NCI-H2081 (cell line): ENCODE results near the gene MYRFL.

Experiments
- DNase-seq, 2 experiments: peaks; one replicate each; lab custom pipeline; 2025; lab: John Stamatoyannopoulos, UW

Gene MYRFL

DNA sequence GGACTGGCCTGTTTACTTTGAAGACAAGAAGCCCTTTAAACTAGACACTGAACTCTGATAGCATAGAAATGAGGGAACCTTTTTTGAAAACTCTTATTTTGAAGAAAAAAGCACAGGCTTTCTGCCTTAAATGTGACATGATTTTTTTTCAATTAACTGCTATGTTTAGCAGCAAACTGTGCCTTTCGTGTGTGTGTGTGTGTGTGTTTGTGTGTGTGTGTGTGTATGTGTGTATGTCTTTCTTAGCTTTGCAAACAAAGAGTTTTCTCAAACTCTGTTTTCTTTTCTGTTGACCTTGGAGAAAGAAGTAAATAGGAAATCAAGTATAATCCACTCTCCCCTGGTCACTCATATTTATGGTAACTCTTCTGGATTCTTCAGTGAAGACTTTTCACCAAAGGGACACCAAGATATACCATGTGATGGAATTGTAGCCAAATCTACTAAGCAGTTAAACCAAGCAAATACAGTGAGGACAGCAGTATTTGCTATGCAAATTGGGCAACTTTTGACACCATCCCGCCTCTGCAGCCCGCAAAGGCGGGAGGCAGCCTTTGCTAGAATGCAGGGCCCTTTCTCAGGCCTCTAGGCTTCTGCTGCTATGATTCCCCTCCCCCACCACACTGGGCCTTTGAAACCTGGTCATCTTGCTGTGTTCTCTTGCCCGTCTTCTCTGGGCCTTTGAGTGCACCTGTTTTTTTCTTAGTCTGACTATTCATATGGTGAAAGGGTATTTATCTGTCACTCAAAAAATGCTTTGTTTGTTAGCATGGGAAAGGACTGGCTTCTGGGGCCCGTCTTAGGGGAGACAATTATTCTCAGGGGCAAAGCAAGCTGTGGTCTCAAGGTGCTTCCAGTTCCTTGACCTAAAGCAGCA lies 107.9 kb downstream of the MYRFL start:
- DNase-seq: no peak

DNA sequence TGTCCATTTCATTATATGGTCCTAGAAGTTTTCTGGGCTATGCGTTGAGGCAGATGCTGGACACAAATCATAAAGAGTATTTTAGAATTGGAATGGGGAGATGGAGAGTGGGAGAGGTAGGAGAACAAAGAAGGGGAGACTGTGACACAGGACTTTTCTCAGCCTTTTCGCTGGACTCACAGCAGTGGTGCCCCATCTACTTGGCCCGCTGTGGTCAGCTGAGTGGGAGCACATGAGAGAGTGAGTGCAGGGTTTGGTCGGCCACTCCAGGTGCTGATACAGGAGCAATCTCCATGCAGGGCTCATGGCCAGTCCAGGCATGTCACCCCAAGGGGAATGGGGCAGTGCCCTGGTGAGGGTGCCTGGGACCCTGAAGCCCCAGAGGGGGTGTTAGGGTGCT lies 109.0 kb downstream of the MYRFL start:
- DNase-seq: no peak

DNA sequence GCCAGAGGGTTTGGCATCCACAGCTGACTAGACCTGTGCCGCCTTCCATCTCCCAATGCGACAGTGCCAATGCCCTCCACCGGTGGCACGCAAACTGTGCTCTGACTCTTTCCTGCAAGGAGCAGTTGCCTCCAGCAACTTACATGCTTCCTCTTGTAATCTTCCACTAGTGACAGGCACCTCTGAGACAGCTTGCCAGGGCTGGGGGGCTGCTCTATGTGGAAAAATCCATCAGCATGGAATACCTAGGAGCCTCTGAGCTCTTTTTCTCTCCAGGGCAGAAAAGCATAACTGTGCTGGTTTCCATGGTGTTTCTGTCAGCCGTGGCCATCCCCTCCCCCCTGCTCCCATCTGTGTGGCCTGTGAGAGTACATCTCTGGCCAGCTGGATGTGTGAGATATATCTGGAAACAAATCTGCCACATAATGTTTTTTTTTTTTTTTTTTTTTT lies 110.6 kb downstream of the MYRFL start:
- no peak for DNase-seq

DNA sequence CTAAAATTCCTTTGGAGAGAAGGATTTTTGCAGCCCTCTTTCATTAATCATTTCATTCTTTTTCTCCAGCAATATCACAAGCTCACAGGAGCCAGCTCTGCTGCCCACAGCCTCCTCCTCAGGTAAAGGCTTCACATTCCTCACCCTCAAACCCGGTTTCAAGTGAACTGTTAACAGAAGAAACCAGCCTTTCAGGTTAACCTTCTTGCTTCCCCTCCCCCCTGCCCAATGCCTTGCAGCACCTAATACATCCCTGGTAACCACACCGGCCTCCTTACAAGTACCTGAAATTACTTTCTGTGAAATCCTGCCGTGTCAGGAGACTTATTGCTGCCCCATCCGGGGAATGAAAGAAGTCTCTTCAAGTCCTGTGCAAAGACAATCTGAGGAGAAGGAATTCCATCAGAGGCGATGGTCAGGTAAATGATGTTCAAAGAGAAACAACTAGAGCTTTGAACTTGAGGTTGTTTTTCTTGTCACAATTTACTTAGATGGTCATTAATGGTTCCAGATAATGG lies 111.2 kb downstream of the MYRFL start:
- DNase-seq: no peak

DNA sequence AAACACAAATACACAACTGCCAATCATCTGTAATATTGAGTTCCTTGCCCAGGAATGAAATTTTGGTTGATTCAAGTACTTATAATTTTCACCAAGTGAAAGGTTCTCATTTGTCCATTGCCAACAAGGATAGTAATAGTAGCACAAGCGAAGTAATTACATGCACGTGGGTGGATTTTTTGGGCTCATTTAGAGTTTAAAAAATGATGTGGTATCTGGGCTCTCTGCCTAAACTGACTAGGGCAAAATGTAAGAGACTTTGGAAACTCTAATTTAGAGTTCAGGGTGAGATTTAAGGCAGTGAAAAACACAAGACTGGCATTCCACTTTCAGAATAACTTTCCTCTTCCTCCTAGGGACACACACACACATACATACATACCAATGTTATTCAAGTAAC lies 111.7 kb downstream of the MYRFL start:
- no peak for DNase-seq

DNA sequence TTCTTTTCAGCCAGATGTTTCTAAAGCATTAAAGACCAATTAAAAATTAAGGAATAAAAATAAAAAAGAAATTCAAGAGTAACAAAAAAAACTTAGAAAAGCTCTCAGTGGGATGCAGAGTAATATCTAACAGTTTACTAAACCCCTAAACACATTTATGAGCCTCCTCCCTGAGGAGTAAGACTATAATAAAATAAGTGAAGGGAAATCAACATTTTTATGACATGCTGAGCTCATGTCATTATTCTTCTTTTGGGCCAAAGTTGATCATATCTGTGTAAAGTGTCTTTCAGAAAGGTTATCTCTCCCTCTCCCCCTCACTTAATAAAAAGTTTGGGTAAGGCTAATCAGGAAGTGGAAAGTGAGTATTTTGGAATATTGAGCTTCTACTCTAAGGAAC lies 122.1 kb downstream of the MYRFL start:
- no peak for DNase-seq

DNA sequence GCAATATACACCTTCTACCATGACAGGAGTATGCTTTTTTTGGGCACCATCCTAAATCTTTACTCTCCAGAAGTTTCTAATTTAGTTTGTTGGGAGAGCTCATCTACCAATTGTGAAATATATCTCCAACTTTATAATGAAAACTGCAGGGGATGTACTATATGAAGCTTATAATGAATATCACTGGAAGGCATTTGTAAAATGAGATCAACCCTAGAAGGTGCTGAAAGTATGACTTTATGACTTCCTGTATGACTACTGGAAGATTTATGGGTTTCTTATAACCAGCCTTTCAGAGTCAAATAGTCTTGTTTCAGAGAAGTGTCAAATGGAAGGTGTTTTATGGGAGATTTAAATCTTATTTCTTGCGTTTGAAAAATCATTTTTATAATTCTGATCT lies 122.9 kb downstream of the MYRFL start:
- DNase-seq: no peak

DNA sequence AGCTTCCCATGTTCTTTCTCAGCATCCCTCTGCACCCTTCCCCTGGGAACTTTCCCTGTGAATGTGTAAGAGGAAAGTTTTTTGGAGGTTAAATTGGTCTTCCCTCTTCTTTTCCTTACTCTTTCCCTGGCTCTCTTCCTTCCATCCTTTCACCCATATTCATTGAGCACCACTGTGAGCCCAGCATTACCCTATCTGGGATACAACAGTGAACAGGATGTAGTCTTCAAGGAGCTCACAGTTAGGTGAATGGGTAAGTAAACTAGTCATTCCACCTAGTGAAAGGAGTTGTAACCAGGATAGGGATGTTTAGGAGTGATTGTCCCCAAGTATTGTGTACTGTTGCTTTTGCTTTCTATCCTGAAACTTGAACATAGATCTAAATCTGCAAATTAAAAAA lies 123.8 kb downstream of the MYRFL start:
- no peak for DNase-seq

DNA sequence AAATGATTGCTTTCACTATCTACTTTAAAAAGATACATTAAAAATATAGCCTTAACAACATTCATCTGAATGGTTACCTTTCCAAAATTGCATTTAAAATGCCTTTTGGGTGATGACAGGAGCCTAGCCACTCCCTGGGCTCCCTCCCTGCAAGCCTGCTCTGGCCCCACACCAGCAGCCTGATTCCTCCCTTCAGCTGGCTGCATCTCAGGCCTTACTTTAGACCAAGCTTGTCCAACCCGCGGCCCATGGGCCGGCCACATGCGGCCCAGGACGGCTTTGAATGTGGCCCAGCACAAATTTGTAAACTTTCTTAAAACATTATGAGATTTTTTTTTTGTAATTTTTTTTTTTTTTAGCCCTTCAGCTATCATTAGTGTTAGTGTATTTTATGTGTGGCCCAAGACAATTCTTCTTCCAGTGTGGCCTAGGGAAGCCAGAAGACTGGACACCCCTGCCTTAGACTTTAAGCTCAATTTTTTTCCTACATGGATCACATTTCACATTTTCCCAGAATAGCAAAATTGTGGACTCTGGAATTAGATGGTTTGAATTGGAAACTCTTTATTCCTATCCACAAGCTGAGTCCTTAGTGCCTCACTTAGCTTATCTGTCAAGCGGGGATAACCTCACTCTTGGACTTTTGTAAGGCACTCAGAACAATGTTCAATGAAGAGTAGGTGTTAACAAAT lies 124.4 kb downstream of the MYRFL start:
- no peak for DNase-seq

DNA sequence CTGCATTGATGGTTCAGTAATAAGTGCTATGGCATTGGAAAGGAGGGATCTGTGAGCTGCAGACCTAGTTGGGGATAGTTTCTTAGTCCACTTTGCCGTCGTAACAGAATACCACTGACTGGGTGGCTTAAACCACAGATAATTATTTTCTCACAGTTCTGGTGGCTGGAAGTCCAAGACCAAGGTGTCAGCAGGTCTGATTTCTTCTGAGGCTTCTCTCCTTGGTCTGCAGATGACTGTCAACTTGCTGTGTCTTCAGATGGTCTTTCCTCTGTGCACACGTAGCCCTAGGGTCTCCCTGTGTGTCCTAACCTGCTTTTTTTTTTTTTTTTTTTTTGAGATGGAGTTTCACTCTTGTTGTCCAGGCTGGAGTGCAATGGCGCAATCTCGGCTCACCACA lies 126.1 kb downstream of the MYRFL start:
- no peak for DNase-seq

DNA sequence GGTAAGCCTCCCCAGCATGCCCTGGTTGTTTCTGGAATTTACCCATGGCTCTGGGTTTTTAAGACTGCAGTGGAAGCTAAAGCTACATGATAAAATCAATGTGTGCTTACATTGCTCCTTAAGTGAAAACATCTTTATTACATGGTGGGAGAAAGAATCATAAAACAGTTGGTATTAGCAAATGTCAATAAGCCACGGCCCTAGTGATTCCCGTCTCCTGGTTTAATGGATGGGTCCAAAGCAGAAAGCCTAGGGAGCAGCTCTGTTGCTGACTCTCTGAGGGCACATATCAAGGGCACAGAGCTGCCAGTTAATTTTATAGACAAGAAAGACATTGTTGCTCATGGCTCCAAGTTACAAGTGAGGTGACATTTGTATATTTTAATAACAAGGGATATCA lies 127.9 kb downstream of the MYRFL start:
- no peak for DNase-seq

DNA sequence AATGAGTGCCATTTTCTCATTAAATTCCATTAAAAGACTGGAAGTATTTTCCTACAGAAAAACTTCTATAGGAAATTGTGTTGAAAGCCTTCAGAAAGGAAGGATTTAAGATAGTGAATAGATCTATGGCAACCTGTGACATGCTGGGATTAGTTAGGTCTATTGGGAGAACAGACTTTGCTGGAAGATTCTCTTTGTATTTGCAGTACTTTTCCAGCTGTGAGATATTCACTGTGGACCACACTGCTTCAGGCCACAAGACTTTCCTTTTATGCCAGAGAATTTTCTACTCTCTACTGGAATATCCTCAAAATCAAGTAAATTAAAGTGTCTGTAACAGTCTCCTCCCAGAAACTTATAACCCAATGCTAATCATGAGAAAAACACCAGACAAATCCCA lies 136.2 kb downstream of the MYRFL start:
- DNase-seq: no peak

DNA sequence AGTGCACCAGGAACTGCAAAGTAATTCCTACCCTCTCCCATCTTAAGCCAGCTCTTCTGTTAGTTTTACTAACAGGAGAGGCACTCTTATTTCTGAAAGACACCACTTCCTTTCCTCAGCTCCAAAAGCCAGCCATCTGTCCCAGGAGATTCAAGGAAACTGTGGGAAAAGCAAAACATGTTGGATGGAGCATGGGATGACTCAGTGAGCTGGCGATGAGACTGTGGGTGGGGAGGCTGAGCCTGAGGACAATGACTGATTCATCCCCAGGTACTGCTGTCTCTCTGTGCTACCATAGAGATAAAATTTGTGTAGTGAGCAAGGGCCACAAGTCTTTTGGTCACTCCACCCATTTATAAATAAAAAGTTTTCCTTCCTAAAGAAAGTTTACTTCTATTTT lies 141.4 kb downstream of the MYRFL start:
- DNase-seq: no peak

DNA sequence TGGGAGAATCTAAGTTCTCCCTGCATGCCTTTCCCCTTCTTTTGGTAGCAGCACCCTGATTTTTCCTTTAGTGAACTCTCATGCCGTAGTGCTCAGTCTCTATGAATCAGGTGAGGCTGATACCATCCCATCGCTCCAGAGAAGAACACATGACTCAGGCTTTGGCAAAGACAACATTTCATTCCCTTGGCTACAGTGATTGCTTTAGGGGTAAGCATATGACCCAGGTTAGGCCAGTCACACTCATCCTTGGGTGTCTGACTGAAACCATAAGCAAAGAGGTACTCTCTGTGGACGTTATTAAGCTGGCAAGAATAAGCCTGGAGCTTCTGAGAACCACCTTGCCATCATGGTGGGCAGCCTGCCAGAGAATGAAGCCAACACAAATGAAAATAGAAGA lies 141.8 kb downstream of the MYRFL start:
- DNase-seq: no peak

DNA sequence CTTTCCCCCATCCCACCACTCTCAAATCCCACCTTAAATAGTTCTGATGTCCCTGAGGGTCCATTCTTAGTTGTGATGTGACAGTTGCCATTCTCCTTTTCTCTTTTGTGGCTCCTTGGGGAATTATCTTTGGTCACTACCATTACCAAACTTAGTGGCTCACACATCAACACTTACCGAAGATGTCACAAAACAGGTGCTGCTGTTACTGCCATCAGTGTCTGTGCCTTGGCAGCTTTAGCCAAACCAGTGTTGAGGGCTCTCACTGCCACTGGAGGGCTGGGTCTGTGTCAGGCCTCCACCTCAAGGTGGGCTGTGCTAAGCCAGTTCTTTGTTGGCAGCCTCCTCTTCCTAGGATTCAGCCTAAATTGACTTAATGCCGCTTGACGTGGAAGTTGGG lies 144.0 kb downstream of the MYRFL start:
- DNase-seq: no peak

DNA sequence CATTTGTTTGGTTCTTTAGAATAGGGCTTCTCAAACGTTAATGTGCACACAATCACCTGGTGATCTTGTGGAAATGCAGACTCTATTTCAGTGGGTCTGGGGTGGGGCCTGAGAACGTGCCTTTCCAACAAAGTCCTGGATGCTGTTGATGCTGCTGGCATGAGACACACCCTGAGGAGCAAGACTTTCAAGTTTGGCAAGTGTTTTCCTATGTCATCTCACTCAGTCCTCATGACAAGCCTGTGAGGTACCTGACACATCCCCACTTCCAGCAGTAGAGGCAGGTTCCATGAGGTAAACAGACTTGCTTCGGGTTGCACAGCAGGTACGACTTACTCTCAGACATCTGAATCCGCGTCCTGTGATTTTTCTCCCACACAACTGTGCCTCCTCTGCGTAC lies 147.1 kb downstream of the MYRFL start:
- DNase-seq: no peak

DNA sequence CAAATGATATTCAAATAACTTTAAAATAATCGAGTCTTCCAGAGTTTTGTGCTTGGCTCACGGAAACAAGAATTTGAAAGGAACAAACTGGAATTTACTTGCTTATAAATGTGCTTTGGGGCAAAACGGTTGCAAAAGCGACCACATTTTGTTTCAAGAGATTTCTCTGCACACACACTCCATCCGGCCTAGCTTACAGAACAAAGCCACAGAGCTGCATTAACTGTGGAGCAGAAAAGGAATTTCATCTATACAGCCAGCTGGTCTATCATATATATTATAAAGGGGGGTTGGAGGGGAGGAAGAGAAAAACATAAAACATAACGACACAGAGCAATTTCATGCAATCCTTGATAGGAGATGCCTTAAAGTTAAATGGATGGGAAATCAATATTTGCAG lies 153.0 kb downstream of the MYRFL start:
- DNase-seq: no peak

DNA sequence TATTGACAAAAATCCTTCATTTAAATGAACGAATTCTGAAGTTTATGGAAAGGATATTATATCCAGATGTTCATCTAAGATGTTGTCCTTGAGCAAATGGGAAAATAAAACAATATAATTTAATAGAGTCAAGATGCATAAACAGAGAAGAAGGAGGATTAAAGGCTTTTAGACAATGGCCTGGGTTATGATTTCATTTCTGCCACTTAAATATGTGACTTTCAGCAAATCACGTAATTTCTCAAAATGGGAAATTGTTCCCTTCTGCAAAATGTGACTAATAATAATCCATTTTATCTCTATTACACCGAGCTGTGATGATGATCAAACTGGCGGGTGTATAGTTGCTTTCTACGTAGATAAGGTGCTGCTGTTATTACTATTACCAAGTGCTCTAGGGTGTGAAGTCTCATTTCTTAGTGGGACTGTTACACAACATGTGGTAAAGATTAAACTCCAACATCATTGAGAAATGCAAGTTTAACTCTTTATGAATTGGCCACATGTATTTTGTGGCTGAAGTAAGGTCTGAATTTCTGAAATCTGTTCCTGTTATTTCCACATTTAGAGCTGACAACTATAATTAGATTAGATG lies 157.0 kb downstream of the MYRFL start:
- DNase-seq: no peak

DNA sequence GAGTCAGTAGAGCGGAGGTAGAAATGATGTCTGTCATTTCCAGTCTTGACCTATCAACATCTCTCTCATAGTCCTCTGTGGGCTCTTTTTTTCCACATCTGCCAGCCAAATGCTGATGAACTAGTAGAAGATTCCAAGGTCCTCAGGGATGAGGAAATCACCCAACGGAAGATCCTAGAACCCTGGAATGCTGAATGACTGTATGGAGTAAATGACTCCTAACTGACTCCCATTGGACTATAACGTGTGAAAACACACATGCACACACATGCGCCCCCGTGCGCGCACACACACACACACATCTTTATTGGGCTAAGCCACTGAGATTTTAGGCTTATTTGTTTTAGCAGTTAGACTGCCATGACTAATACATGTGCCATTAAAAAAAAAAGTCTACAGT lies 159.2 kb downstream of the MYRFL start:
- no peak for DNase-seq

DNA sequence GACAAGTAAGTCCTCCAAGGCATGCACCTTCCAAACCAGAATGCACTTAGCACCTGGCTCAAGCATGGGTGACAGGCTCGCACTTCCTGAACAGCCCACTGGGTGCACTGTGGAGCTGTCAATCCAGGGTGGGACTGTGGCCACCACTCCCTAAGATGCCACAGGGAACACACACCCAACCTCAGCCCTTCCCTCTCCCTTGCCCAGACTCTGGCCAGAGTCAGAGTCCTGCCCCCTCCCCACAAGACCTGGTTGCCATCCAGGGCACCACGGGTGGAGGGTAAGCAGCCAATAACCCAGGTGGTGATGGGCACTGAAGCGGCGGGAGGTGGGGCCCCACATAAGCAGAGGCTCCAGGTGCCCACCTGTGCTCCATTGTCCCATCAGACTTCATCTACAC lies 160.6 kb downstream of the MYRFL start:
- peak; percentile 8 to 28 for DNase-seq

DNA sequence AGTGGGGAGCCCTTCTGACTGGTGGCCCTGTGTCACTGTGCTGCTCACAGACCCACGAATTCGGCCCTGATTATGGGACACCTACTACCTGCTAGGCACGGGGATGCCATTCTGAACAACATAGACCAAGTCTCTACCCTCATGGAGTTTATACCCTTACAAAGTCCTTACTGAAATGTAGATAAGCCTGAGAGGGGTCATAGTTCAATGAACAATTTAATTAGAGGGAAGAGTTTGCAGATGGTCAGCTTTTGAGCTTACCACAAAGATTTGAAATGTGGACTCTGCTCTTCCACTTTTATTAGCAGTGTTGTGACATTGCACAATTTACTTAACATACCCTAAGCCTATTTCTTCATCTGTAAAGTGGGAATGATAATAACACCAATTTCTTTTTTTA lies 161.1 kb downstream of the MYRFL start:
- DNase-seq: no peak

DNA sequence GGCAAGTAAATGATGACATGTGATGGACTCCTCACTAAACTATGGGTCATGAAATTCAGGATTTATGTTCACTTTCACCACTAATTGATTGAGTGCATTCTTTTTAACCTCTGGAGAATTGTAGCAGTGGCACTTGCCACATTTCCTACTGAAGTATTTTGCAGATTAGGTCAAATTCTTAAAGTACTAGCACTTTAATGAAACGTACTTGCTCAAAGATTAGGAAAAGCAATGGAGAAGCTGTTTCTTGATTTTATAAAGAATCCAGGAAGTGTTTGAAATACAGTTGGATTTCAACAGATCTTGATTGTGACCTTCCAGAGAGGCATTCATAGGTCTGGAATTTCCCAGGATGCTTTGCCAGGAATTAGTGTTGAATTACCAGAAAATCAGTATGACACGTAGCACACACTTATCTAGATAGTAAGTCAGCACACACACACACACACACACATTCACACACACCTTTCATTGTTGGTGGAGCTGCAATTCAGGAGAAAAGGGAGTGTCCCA lies 162.6 kb downstream of the MYRFL start:
- no peak for DNase-seq
